MG63 (cell line): ENCODE results near the gene GPR155. TPM values are rescaled to one million over a fixed set of nuclear protein-coding genes. Genes with fewer than 3 reads are reported as not detected.
A peak's percentile ranks its signal among the peaks of the same experiment; 100 is the strongest.
"Not testable (repeated sequence)": the region's sequence is repeated elsewhere in the genome, so short reads cannot be mapped to it uniquely, and the experiment has no call there.

Source experiments
- DNase-seq: peaks from one replicate; pipeline ENCODE4 v3.0.0-alpha.2; 2020
- H3K27me3 ChIP-seq: fragments of 250-450 bp; sonication (Bioruptor Pico); 2 replicates; pipeline ENCODE4 v1.5.1; 2020; ENCODE audit warnings: mild to moderate bottlenecking, moderate library complexity
- H3K36me3 ChIP-seq: fragments of 250-450 bp; sonication (Bioruptor Pico); 2 replicates; pipeline ENCODE4 v1.5.1; 2020; ENCODE audit warnings: mild to moderate bottlenecking, moderate library complexity
- H3K4me3 ChIP-seq: fragments of 250-450 bp; sonication (Bioruptor Pico); 2 replicates; pipeline ENCODE4 v1.5.1; 2020; ENCODE audit warnings: mild to moderate bottlenecking, moderate library complexity
- H3K9me3 ChIP-seq: fragments of 250-450 bp; sonication (Bioruptor Pico); 2 replicates; pipeline ENCODE4 v1.5.1; 2020; ENCODE audit warnings: mild to moderate bottlenecking, moderate library complexity
- total RNA-seq: library from RNA; depleted of rRNA; stranded (reverse); fragments of >200 nt; shearing (Covaris generic); gene quantifications from 2 replicates; pipeline ENCODE4 v1.2.3, GENCODE V29; 2014; ENCODE audit warnings: low replicate concordance; rRNA removed

Gene GPR155
- total RNA-seq, 1 experiment from 2014 or later = 23.3 TPM

- DNase-seq = no peak
- H3K27me3 ChIP-seq = no peaks in the 10 kb centered on the region
- H3K9me3 ChIP-seq = no peaks in the 10 kb centered on the region
- H3K4me3 ChIP-seq = no peak overlapping the region
- H3K36me3 ChIP-seq = peaks cover 11% of the 10 kb centered on the region
Measured at GRCh38 chr2:174400853-174401252, 86.0 kb downstream of the GPR155 start.

DNA sequence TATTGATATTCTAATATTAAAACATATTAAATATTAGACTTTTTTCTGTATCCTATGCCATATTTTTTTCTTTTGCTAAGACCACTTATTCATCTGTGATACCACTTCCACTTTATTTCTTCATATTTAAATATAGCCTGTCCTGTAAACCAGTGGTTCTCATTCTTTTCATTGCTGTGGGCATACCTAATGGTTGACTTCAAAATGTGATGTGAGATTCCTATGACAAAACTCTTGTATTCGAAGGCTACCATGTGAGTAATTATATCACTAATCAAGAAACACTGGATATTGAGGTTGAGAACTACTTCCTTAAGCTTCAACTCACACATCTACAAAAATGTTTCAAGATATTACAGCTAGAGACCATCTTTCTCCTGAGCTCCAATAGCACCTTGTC, 87.7 kb downstream of the GPR155 start:
- no peak overlapping the region for H3K4me3 ChIP-seq
- no peak for DNase-seq
- H3K36me3 ChIP-seq = peaks cover 11% of the 10 kb centered on the region
- H3K27me3 ChIP-seq = no peaks in the 10 kb centered on the region
- H3K9me3 ChIP-seq = no peaks in the 10 kb centered on the region

- Histone ChIP-seq H3K4me3 (no peak overlapping the region), H3K9me3 (no peaks in the 10 kb centered on the region), H3K27me3 (no peaks in the 10 kb centered on the region), H3K36me3 (peaks cover 4% of the 10 kb centered on the region)
- no peak for DNase-seq
Measured at GRCh38 chr2:174397773-174398172, 89.1 kb downstream of the GPR155 start.

- H3K4me3 ChIP-seq = peak overlapping the region; percentile 72
- no peak for DNase-seq
- H3K27me3 ChIP-seq = no peaks in the 10 kb centered on the region
- H3K9me3 ChIP-seq = no peaks in the 10 kb centered on the region
- peaks cover 4% of the 10 kb centered on the region for H3K36me3 ChIP-seq
Measured at GRCh38 chr2:174395969-174396630, 90.7 kb downstream of the GPR155 start.

- DNase-seq = peak; percentile 69
- peak within 1 kb of the TSS; percentile 72 for H3K4me3 ChIP-seq
- H3K9me3 ChIP-seq = no peaks in the 10 kb centered on the region
- peaks cover under 1% of the 10 kb centered on the region for H3K36me3 ChIP-seq
- no peaks in the 10 kb centered on the region for H3K27me3 ChIP-seq
Measured at GRCh38 chr2:174395284-174395968, 91.4 kb downstream of the GPR155 start, which contains the start of gene SCRN3. Gene SCRN3 (plus strand): TSS chr2:174395730. CDS start chr2:174398284, 2,554 bp downstream.

GRCh38 chr2:174392706-174393105, 94.1 kb downstream of the GPR155 start:
- H3K36me3 ChIP-seq = no peaks in the 10 kb centered on the region; the same call in none of the 2 replicates
- no peak overlapping the region for H3K4me3 ChIP-seq
- no peaks in the 10 kb centered on the region for H3K27me3 ChIP-seq
- H3K9me3 ChIP-seq = no peaks in the 10 kb centered on the region
- DNase-seq = no peak

DNA sequence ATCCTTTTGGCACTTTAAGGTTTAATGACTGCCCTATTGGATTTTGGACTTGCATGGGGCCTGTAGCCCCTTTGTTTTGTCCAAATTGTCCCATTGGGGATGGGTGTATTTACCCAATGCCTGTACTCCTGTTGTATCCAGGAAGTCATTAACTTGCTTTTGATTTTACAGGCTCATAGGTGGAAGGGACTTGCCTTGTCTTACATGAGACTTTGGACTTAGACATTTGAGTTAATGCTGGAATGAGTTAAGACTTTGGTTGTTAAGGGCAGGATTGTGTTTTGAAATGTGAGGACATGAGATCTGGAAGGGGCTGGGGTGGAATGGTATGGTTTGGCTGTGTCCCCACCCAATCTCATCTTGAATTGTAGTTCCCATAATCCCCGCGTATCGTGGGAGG, 96.5 kb downstream of the GPR155 start:
- H3K27me3 ChIP-seq, DNase-seq, H3K9me3 ChIP-seq, H3K4me3 ChIP-seq, H3K36me3 ChIP-seq: not testable (repeated sequence)

- Histone ChIP-seq H3K9me3 (no peaks in the 10 kb centered on the region), H3K36me3 (peaks cover 11% of the 10 kb centered on the region), H3K4me3 (no peak overlapping the region), H3K27me3 (no peaks in the 10 kb centered on the region)
- no peak for DNase-seq
Measured at GRCh38 chr2:174389542-174389941, 97.3 kb downstream of the GPR155 start.

DNA sequence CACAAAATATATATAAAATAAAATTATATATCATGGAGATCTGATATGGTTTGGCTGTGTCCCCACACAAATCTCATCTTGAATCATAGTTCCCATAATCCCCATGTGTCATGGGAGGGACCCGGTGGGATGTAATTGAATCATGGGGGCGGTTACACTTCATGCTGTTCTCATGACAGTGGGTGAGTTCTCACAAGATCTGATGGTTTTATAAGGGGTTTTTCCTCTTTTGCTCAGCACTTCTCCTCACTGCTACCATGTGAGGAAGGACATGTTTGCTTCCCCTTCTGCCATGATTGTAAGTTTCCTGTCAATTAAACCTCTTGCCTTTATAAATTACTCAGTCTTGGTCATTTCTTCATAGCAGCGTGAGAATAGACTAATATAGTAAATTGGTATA, 98.1 kb downstream of the GPR155 start:
- peaks cover 11% of the 10 kb centered on the region for H3K36me3 ChIP-seq

GRCh38 chr2:174385201-174385600, 101.6 kb downstream of the GPR155 start:
- Histone ChIP-seq H3K36me3 (peaks cover 18% of the 10 kb centered on the region), H3K4me3 (no peak overlapping the region), H3K27me3 (no peaks in the 10 kb centered on the region), H3K9me3 (no peaks in the 10 kb centered on the region)
- DNase-seq = no peak

More for the DNA sequence above, 98.1 kb downstream of the GPR155 start:
- not testable (repeated sequence) for DNase-seq, H3K9me3 ChIP-seq, H3K4me3 ChIP-seq, H3K27me3 ChIP-seq

DNA sequence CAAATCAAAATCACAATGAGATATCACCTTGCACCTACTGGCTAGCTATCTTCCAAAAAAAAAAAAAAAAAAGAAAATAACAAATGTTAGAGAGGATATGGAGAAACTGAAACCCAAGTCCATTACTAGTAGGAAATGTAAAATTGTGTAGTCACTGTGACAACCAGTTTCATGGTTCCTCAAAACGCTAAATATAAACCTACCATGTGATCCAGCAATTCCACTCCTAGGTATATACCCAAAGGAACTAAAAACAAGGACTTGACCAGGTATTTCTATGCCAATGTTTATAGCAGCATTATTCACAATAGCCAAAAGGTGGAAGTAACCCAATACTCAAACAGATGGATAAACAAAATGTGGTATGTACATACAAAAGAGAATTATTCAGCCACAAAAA, 103.0 kb downstream of the GPR155 start:
- no peaks in the 10 kb centered on the region for H3K9me3 ChIP-seq
- no peak overlapping the region for H3K4me3 ChIP-seq
- no peaks in the 10 kb centered on the region for H3K27me3 ChIP-seq
- no peak for DNase-seq
- H3K36me3 ChIP-seq = peaks cover 24% of the 10 kb centered on the region

Other genes starting within 250 kb of the GPR155 start
- 232 and 416 TPM in 2 replicates for gene OLA1, start 238.5 kb downstream of the GPR155 start, total RNA-seq
- not detected in 2 replicates for gene SP9, start 152.1 kb downstream of the GPR155 start, total RNA-seq
- 30.1 and 48.8 TPM in 2 replicates for gene SCRN3, start 91.3 kb downstream of the GPR155 start, total RNA-seq
- gene WIPF1, start 110.8 kb upstream of the GPR155 start, total RNA-seq = 4.3 and 4.6 TPM in 2 replicates